ENCODE data around the gene C10orf90.

C10orf90 gene

GRCh38 chr10:126423732-126424491, 246.6 kb downstream of the C10orf90 start:
- DNase-seq (ENCODE audit: low read depth): no peak

GRCh38 chr10:126422567-126422966, 247.9 kb downstream of the C10orf90 start:
- DNase-seq (ENCODE audit: low read depth): no peak

GRCh38 chr10:126421756-126422256, 248.7 kb downstream of the C10orf90 start:
- no peak for DNase-seq (ENCODE audit: low read depth)

- DNase-seq (ENCODE audit: low read depth): no peak
These were observed 249.8 kb downstream of the C10orf90 start for GRCh38 chr10:126420567-126421300.

GRCh38 chr10:126417220-126417825, 253.2 kb downstream of the C10orf90 start:
- DNase-seq (ENCODE audit: low read depth): no peak

- no peak for DNase-seq (ENCODE audit: low read depth)
These were observed 260.7 kb downstream of the C10orf90 start for GRCh38 chr10:126409821-126410220.

GRCh38 chr10:126408953-126409641, 261.4 kb downstream of the C10orf90 start:
- DNase-seq (ENCODE audit: low read depth): no peak

GRCh38 chr10:126407831-126408230, 262.7 kb downstream of the C10orf90 start:
- no peak for DNase-seq (ENCODE audit: low read depth)

- DNase-seq (ENCODE audit: low read depth): no peak
These were observed 265.2 kb downstream of the C10orf90 start for GRCh38 chr10:126405239-126405775.

- DNase-seq (ENCODE audit: low read depth): no peak
These were observed 267.5 kb downstream of the C10orf90 start for GRCh38 chr10:126402721-126403695.

- no peak for DNase-seq (ENCODE audit: low read depth)
These were observed 269.9 kb downstream of the C10orf90 start for GRCh38 chr10:126400641-126401040.

GRCh38 chr10:126398924-126399323, 271.6 kb downstream of the C10orf90 start:
- DNase-seq (ENCODE audit: low read depth): no peak

- no peak for DNase-seq (ENCODE audit: low read depth)
These were observed 272.1 kb downstream of the C10orf90 start for GRCh38 chr10:126398383-126398743.

- no peak for DNase-seq (ENCODE audit: low read depth)
These were observed 272.7 kb downstream of the C10orf90 start for GRCh38 chr10:126397640-126398382.

GRCh38 chr10:126397156-126397555, 273.3 kb downstream of the C10orf90 start:
- DNase-seq (ENCODE audit: low read depth): no peak

- DNase-seq (ENCODE audit: low read depth): no peak
These were observed 275.5 kb downstream of the C10orf90 start for GRCh38 chr10:126394948-126395347.

- no peak for DNase-seq (ENCODE audit: low read depth)
These were observed 277.4 kb downstream of the C10orf90 start for GRCh38 chr10:126393076-126393475.

GRCh38 chr10:126392469-126392868, 278.0 kb downstream of the C10orf90 start:
- DNase-seq (ENCODE audit: low read depth): no peak

- no peak for DNase-seq (ENCODE audit: low read depth)
These were observed 278.4 kb downstream of the C10orf90 start for GRCh38 chr10:126392068-126392467.
